Measurements from ENCODE around the gene HNRNPH1. TPM values are rescaled to one million over a fixed set of nuclear protein-coding genes. Genes with fewer than 3 reads are reported as not detected.

Gene HNRNPH1
- total RNA-seq, 5 donors from 2014 or later (not counting 1 experiment from before 2014, with no cell fraction given): 1,278 to 2,165 (median 1,301) TPM

GRCh38 chr5:179564526-179564925 lies 58.9 kb downstream of the HNRNPH1 start:
- H3K27ac ChIP-seq (ENCODE audit: low read length): no peak overlapping the region
- H3K9me3 ChIP-seq: no peaks in the 10 kb centered on the region
- peaks cover 32% of the 10 kb centered on the region for H3K36me3 Mint-ChIP-seq
- no peaks in the 10 kb centered on the region for H3K27me3 Mint-ChIP-seq
- CTCF ChIA-PET: interaction anchor here (0.6 to 1.0 kb wide), 4 partner anchors 14 to 66 kb away, joined by 3 to 6 read pairs (median 4); partner anchors contain the start of gene RUFY1 (in 1 of the 2)
- WGBS (ENCODE audit: insufficient coverage): no CpG with 5 or more reads among the region's 2 CpGs
- H3K36me3 ChIP-seq (ENCODE audit: control insufficient read depth in 2 of 2, extremely low read depth in 1 of 2, insufficient read depth in 1 of 2, low read length in 1 of 2): peaks cover 10 to 49% of the 10 kb centered on the region in 2 donors
- no peaks in the 10 kb centered on the region for H3K9me3 Mint-ChIP-seq
- H3K27ac Mint-ChIP-seq: no peak overlapping the region
- DNase-seq: no peak
- H3K4me3 Mint-ChIP-seq: no peak overlapping the region
- peaks cover 0 to 6% of the 10 kb centered on the region in 2 experiments for H3K4me1 ChIP-seq (ENCODE audit: control insufficient read depth in 1 of 2, extremely low read depth in 1 of 2, insufficient read depth in 2 of 2, low read length in 2 of 2)
- peaks cover 0 to 15% (median 7%) of the 10 kb centered on the region in 3 donors for H3K4me1 Mint-ChIP-seq
- POLR2A ChIA-PET: no interaction called here
- no peaks in the 10 kb centered on the region for H3K27me3 ChIP-seq (replicated peaks in 1 of 2; ENCODE audit: control insufficient read depth in 2 of 2, extremely low read depth in 1 of 2, insufficient read depth in 2 of 2, low read length in 1 of 2)
- H3K4me3 ChIP-seq (ENCODE audit: control insufficient read depth in 1 of 2, extremely low read depth in 1 of 2, low read length in 1 of 2): no peak overlapping the region
- ATAC-seq (replicated peaks in 1 of 4): no peak

Other genes with a start within 250 kb of the HNRNPH1 start
- gene RUFY1, start 73.1 kb downstream of the HNRNPH1 start, total RNA-seq: 10 to 100 TPM; 35.2 to 63.6 (median 47.7) TPM
- gene CBY3, start 57.4 kb upstream of the HNRNPH1 start, total RNA-seq: under 1 TPM in 3 of 5 donors, not detected in 2; 0.50 to 0.66 (median 0.57) TPM
- gene CANX, start 75.3 kb upstream of the HNRNPH1 start, total RNA-seq: 100 to 1,000 TPM; 205 to 306 (median 262) TPM
- gene MAML1, start 109.2 kb upstream of the HNRNPH1 start, total RNA-seq: 10 to 100 TPM; 31.3 to 56.4 (median 50.6) TPM
- gene LTC4S, start 170.3 kb upstream of the HNRNPH1 start, total RNA-seq: 10 to 100 TPM in 1 of 5 donors, 1 to 10 TPM in 4; 3.6 to 12.6 (median 8.1) TPM
- 100 to 1,000 TPM; 119 to 159 (median 132) TPM for gene MGAT4B, start 183.2 kb upstream of the HNRNPH1 start, total RNA-seq
- 100 to 1,000 TPM; 220 to 327 (median 280) TPM for gene SQSTM1, start 197.2 kb upstream of the HNRNPH1 start, total RNA-seq
- gene MRNIP, start 235.1 kb upstream of the HNRNPH1 start, total RNA-seq: 100 to 1,000 TPM in 3 of 5 donors, 10 to 100 TPM in 2; 54.1 to 119 (median 112) TPM

Data from T-cell (primary cell).